ENCODE results near the gene TRAF1. TPM values are rescaled to one million over a fixed set of nuclear protein-coding genes. Genes with fewer than 3 reads are reported as not detected.

The TRAF1 gene
- total RNA-seq, 1 experiment from 2014 or later: 1.4 TPM

GRCh38 chr9:120904061-120904977 is 22.3 kb downstream of the TRAF1 start:
- no peak overlapping the region for H3T11ph ChIP-seq (ENCODE audit: low read length)
- H3K9ac ChIP-seq (ENCODE audit: extremely low read depth, insufficient read length, low read length): no peak overlapping the region
- H3K79me2 ChIP-seq (ENCODE audit: insufficient read depth, low read length): no peaks in the 10 kb centered on the region
- H3K9me3 ChIP-seq (ENCODE audit: control insufficient read depth, low read depth, low read length): no peaks in the 10 kb centered on the region
- Mint-ChIP-seq H3K4me3 (no peak overlapping the region), H3K9me3 (no peaks in the 10 kb centered on the region), H3K27me3 (ENCODE audit: low read depth) (no peaks in the 10 kb centered on the region), H3K4me1 (0 out of 4 replicates have a peak, but pooled peaks cover 0 to 2% of the 10 kb centered on the region in 2 experiments), H3K27ac (no peak overlapping the region), H3K36me3 (ENCODE audit: insufficient read depth in 1 of 3, low read depth in 3 of 3) (0 out of 7 replicates have a peak, but pooled peaks cover 0 to 2% (median 0%) of the 10 kb centered on the region in 3 experiments)
- H3K23ac ChIP-seq (ENCODE audit: insufficient read length, low read depth, low read length): no peak overlapping the region
- no peak for DNase-seq
- no peak overlapping the region for H2BK120ac ChIP-seq (ENCODE audit: low read depth, low read length, poor library complexity, severe bottlenecking)
- H2BK20ac ChIP-seq (ENCODE audit: low read depth, low read length, poor library complexity, severe bottlenecking): no peak overlapping the region
- H4K5ac ChIP-seq (ENCODE audit: insufficient read length, low read depth, low read length): no peak overlapping the region
- H4K20me1 ChIP-seq (ENCODE audit: control insufficient read depth, insufficient read depth, insufficient read length): no peaks in the 10 kb centered on the region
- no peaks in the 10 kb centered on the region for H3K27me3 ChIP-seq (ENCODE audit: insufficient read depth, low read length)
- no peak overlapping the region for H2BK5ac ChIP-seq (ENCODE audit: insufficient read length, low read length)
- no peak overlapping the region for H2AK5ac ChIP-seq (ENCODE audit: insufficient read length, low read length)
- no peak overlapping the region for H2AFZ ChIP-seq (ENCODE audit: low read length)
- H2BK12ac ChIP-seq (ENCODE audit: insufficient read length, low read depth, low read length): no peak overlapping the region
- WGBS (ENCODE audit: extremely low coverage, insufficient read length, low lambda C conversion rate): no CpG with 5 or more reads among the region's 16 CpGs
- no peak overlapping the region for H3K27ac ChIP-seq (ENCODE audit: insufficient read length, low read depth, low read length)
- H4K8ac ChIP-seq (replicated peaks; ENCODE audit: insufficient read length, low read depth, low read length): no peak overlapping the region
- no peak overlapping the region for H3K4me2 ChIP-seq (ENCODE audit: insufficient read depth, insufficient read length, low read length)
- H3K18ac ChIP-seq (ENCODE audit: insufficient read length, low read depth, low read length): no peak overlapping the region
- H3K14ac ChIP-seq (ENCODE audit: insufficient read depth, low read length): no peak overlapping the region
- TF ChIP-seq CTCF (conservative IDR thresholded peaks at IDR 0.05): no peak
- H4K91ac ChIP-seq (ENCODE audit: insufficient read length, low read depth, low read length): no peak overlapping the region
- no peak overlapping the region for H3K56ac ChIP-seq (ENCODE audit: insufficient read length, low read depth, low read length)
- no peak overlapping the region for H3K4ac ChIP-seq (ENCODE audit: low read depth, low read length)
- H3K23me2 ChIP-seq (ENCODE audit: insufficient read length, low read depth, low read length, poor library complexity, severe bottlenecking): no peaks in the 10 kb centered on the region
- H3K79me1 ChIP-seq (ENCODE audit: insufficient read depth, low read depth, low read length, poor library complexity, severe bottlenecking): no peaks in the 10 kb centered on the region
- no peak overlapping the region for H2BK15ac ChIP-seq (ENCODE audit: low read depth, low read length)
- H3K4me1 ChIP-seq (ENCODE audit: insufficient read depth, low read length): no peaks in the 10 kb centered on the region
